Brain microvascular endothelial cell (primary cell): ENCODE results near the gene PRKD3.

Experiments
- DNase-seq: peaks from one replicate; pipeline ENCODE4 v3.0.0-alpha.2; 2020
- H3K27ac ChIP-seq: fragments of 250-450 bp; sonication (Bioruptor Pico); 2 replicates; pipeline ENCODE4 v1.5.1; 2020; ENCODE audit warnings: mild to moderate bottlenecking, moderate library complexity
- H3K27me3 ChIP-seq: fragments of 250-450 bp; sonication (Bioruptor Pico); replicated peaks from 2 replicates; pipeline ENCODE4 v1.5.1; 2020; ENCODE audit warnings: mild to moderate bottlenecking
- H3K36me3 ChIP-seq: fragments of 250-450 bp; sonication (Bioruptor Pico); replicated peaks from 2 replicates; pipeline ENCODE4 v1.5.1; 2020; ENCODE audit warnings: mild to moderate bottlenecking
- H3K4me3 ChIP-seq: 2 replicates; pipeline ENCODE4 v1.5.1; 2011; ENCODE audit warnings: low read depth, mild to moderate bottlenecking, control low read depth, low read length, moderate library complexity
- in situ Hi-C: cut with HindIII; loops from 2 replicates; pipeline ENCODE4 v1.10.0; 2017; ENCODE audit warnings: low sequenced_read_pairs, low pct_ligation_motif_present
- TF ChIP-seq, protein P1 (sequence below): IDR thresholded peaks from 2 replicates; pipeline ENCODE4 v1.5.1; 2011; ENCODE audit warnings: low read depth, mild to moderate bottlenecking, moderate library complexity, low read length, control low read depth, inconsistent platforms; ENCODE audit errors: missing control alignments

PRKD3 gene

DNA sequence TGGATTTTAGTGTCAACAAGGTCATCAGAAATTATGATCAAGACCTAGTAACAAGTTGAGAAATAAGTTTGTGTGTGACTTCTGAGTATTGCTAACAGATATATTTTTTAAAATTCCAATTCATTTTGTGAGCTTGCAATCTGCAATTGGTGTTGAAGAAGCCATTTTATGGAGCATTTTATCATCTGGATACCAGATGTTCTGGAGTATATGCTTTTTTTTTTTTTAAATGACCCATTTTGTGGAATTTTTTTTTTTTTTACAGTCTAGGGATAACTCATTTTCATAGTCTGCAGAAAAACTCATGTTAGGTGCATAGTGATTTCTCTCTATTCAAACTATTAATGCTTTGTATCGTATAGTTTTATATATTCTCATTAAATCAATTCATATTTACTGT lies 32.4 kb upstream of the PRKD3 start:
- H3K27ac ChIP-seq: no peak overlapping the region
- no peaks in the 10 kb centered on the region for H3K36me3 ChIP-seq
- TF ChIP-seq, protein P1, sequence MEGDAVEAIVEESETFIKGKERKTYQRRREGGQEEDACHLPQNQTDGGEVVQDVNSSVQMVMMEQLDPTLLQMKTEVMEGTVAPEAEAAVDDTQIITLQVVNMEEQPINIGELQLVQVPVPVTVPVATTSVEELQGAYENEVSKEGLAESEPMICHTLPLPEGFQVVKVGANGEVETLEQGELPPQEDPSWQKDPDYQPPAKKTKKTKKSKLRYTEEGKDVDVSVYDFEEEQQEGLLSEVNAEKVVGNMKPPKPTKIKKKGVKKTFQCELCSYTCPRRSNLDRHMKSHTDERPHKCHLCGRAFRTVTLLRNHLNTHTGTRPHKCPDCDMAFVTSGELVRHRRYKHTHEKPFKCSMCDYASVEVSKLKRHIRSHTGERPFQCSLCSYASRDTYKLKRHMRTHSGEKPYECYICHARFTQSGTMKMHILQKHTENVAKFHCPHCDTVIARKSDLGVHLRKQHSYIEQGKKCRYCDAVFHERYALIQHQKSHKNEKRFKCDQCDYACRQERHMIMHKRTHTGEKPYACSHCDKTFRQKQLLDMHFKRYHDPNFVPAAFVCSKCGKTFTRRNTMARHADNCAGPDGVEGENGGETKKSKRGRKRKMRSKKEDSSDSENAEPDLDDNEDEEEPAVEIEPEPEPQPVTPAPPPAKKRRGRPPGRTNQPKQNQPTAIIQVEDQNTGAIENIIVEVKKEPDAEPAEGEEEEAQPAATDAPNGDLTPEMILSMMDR: no peak
- no peaks in the 10 kb centered on the region for H3K27me3 ChIP-seq
- in situ Hi-C loops: no loop called here
- no peak for DNase-seq
- no peak overlapping the region for H3K4me3 ChIP-seq

GRCh38 chr2:37356299-37356698 lies 31.7 kb upstream of the PRKD3 start:
- H3K27me3 ChIP-seq: no peaks in the 10 kb centered on the region
- no peak overlapping the region for H3K4me3 ChIP-seq
- H3K36me3 ChIP-seq: no peaks in the 10 kb centered on the region
- in situ Hi-C loops: no loop called here
- H3K27ac ChIP-seq: no peak overlapping the region
- DNase-seq: no peak
- TF ChIP-seq, protein P1: no peak

DNA sequence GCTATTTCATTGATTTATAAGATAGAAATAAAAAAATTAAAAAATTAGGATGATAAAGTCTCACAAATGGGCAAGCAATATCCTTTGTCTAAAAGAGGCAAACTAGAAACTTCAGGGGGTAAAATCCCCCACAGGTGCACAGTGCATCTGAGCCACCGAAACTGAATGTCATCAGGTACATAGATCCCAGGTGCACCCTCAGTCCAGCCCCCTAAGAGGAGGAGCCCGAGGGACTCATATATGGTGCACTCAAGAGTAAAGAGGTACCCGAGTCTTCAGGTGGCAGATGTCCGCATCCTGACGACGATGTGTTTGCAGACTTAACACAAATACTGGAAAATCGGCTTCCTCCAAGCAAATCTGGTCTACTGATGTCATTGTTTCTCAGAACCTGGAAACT lies 31.1 kb upstream of the PRKD3 start:
- no peak for DNase-seq
- Histone ChIP-seq H3K4me3 (no peak overlapping the region), H3K27ac (no peak overlapping the region), H3K36me3 (no peaks in the 10 kb centered on the region), H3K27me3 (no peaks in the 10 kb centered on the region)
- in situ Hi-C loops: no loop called here
- TF ChIP-seq, protein P1: no peak

DNA sequence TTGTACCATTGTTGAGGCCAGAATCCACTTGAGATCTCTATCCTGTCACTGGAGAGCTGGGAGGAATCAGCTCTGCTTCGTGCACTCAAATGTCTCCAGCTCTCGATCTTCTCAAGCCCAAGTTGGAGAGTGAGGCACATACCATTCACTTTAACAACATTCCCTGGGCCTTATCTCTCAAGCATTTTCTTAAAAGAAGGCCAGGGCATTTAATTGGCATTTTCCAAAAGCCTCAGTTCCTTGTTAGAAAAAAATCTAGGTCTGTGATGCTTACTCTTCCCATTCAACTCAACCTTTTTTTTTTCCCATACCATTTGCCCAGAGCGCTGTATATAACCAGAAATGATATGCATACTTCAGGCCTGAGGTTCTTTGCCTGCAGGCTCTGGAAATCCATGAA lies 29.9 kb upstream of the PRKD3 start:
- DNase-seq: no peak
- Histone ChIP-seq H3K27me3 (no peaks in the 10 kb centered on the region), H3K27ac (no peak overlapping the region), H3K36me3 (no peaks in the 10 kb centered on the region), H3K4me3 (no peak overlapping the region)
- in situ Hi-C loops: no loop called here
- TF ChIP-seq, protein P1: no peak

DNA sequence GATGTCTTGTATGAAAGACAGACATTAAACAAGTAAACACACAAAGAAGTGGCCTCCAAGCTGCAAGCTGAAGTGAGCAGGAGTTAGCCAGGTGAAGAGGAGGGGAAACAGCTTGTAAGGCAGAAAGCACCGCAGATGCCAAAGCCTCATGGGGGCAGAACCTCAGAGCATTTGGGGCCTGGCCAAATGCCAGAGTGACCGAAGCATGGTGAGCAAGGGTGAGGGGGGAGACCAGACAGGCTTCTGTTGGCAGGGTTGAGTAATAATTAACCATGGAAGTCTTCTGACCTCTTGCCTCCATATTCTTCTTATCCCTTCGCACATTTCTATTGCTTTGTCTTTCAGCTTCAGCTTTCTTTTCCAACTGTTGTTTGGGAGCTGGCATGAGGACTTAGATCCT lies 25.4 kb upstream of the PRKD3 start:
- in situ Hi-C loops: no loop called here
- TF ChIP-seq, protein P1: no peak
- H3K27ac ChIP-seq: no peak overlapping the region
- DNase-seq: no peak
- no peak overlapping the region for H3K4me3 ChIP-seq
- H3K36me3 ChIP-seq: no peaks in the 10 kb centered on the region
- H3K27me3 ChIP-seq: no peaks in the 10 kb centered on the region

DNA sequence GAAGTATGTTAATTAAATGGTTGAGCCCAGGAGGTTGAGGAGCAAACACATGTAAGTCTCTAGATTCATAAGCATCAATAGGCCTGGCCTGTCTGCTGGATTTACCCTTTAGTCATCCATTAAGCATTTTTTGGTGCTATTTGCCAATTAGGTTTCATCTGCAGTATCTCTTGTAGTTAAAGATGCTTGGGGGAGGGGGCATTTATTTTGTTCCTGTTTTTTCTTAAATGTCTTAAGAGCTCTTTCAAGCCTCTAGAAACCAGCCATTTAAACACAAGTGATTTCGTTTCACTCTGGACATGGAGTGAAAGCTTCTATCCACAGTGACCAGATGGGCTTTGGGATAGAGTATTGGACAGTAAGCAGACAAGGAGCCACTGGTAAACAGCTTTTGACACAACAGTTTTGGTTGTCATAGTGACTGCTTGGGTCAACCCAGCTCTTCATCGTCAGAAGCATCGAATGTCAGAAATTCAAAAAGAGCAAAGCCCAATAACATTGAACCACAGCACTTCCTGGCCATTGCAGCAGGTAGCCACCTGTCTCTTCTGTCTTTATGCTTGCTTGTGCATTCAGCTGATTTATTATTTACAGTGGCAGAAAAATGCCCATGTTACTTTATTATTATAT lies 24.7 kb upstream of the PRKD3 start:
- DNase-seq: no peak
- TF ChIP-seq, protein P1: no peak
- in situ Hi-C loops: no loop called here
- Histone ChIP-seq H3K27me3 (no peaks in the 10 kb centered on the region), H3K27ac (no peak overlapping the region), H3K36me3 (no peaks in the 10 kb centered on the region), H3K4me3 (no peak overlapping the region)
